RPMI8226 (cell line): ENCODE measurements around the gene KIF3B.
"Not testable (repeated sequence)": the region's sequence is repeated elsewhere in the genome, so short reads cannot be mapped to it uniquely, and the experiment has no call there.

Experiments used
- DNase-seq: peaks from one replicate; pipeline ENCODE4 v3.0.0-alpha.2; 2015

Gene KIF3B

DNA sequence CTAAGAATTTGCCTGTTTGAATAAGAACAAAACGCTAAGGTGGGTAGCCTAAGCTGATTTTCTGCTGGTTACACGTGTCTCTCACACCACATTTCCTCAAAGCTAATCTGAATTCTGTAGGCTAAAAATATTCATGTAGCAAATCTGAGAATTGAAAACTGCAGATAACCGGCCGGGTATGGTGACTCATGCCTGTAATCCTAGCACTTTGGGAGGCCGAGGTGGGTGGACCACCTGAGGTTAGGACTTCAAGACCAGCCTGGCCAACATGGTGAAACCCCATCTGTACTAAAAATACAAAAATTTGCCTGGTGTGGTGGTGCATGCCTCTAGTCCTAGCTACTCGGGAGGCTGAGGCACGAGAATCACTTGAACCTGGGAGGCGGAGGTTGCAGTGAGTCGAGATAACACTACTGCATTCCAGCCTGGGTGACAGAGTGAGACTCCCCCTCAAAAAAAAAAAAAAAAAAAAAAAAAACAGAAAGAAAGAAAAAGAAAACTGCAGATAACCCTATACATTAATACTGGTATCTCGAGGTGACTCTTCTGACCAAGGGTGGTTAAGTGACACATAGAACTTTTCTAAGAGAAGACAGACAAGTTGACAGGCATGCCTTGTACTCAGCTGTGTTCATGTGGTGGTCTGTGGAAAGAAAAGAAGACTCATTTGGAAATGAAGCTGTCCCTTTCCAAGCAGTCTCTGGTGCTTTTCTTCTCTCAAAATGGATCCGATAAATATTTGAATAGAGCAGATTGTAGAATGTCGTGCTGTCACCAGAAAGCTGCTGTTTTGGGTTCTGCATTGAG lies 55.9 kb downstream of the KIF3B start:
- DNase-seq, result no peak

DNA sequence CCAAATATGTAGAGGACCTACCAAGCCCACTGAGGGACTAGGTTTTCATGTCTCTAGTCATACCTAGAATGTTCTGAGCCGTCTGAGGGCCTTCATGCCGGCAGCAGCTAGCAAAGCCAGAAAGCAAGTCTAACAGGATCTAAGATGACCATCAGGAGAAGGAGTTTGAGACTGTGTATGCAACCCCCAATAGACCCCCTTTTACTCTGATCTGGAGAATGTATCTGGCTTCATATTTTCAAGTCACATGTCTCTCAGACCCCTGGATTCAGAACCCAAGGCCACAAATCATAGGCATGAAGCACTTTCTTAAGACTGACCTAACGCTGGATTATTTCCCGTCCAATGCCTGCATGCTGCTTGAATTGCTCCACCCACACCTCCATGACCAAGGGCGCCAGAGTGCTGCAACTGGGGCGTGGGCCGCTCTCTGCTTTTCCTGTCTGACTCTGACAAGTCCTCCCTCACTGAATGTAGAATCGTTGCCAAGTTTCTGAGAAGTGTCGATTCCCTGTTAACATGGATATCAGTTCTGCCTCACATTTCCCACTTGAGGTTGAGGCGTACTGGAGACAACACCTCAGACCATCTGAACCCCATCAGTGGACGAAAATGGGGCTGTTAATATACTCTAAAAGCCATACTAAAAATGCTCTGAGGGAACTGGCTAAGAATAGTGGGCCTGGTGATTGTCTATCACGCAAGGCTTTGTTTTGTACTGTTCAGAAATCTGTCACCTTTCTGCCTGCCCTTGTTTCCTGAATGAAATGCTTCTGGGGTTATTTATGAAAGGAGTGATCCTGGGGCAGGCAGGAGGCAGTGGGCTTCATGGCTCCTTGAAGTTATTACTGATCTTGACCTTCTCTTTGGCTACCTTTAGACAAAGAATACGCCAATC lies 56.8 kb downstream of the KIF3B start:
- DNase-seq, result no peak

DNA sequence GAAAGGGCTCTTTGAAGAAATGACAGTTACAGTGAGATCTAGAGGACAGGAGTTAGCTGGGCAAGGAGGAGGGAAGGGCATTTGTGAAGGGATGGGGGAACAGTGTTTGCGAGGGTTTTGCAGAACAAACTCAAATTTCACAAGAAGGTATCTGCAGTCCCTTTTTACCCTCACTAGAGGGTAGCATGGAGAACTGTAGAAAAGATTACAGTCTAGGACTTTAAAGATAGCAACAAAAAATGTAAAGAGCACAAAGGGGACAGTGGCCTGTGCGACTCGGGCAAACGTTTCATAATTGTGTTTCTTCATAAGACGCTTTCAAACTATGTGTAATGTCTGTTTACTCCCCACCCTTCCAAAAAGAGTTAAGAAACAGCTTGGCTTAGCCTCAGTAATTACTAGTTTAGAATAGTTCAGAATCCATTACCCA lies 59.5 kb downstream of the KIF3B start:
- DNase-seq, result peak; percentile 31

DNA sequence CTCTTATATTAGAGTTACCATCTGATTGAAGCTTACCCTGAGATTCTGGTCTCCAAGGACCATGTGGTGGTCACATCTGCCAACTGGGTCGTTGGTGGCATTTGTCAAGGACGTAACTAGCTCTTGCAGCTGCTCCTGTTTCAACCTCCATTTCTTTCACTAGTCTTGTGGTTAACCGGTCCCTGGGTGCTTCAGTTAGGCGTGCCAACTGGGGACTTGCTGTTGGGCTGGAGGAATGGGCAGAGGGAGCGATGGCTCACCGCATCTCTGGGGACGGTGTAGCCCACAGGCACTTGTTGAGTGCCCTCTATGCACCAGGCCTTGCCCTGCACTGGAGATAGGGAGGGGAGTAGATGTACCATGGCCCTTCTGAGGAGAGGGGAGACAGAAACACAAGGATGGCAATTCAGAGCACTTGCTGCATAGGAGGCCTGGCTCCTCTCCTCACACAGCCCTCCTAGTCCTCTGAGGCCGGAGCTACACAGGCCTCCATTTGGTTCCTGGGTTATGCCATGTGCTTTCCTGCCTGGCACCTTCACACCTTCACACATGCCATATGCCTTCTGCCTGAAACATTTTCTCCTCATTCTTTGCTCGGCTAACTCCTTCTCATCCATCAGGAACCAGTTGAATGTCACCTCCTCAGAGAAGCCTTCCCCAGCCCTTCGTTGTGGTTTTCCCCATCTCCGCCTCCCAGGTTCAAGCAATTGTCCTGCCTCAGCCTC lies 60.6 kb downstream of the KIF3B start:
- no peak for DNase-seq

DNA sequence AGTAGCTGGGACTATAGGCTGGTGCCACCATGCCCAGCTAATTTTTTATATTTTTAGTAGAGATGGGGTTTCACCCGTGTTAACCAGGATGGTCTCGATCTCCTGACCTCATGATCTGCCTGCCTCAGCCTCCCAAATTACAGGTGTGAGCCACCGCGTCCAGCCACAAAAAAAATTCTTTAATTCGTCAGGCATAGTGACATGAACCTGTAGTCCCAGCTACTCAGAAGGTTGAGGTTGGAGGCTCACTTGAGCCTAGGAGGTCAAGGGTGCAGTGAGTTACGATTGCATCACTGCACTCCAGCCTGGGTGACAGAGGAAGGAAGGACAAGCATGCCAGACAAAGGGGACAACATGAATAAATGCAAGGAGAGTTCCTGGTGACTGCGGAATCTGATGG lies 61.2 kb downstream of the KIF3B start:
- DNase-seq, result no peak

DNA sequence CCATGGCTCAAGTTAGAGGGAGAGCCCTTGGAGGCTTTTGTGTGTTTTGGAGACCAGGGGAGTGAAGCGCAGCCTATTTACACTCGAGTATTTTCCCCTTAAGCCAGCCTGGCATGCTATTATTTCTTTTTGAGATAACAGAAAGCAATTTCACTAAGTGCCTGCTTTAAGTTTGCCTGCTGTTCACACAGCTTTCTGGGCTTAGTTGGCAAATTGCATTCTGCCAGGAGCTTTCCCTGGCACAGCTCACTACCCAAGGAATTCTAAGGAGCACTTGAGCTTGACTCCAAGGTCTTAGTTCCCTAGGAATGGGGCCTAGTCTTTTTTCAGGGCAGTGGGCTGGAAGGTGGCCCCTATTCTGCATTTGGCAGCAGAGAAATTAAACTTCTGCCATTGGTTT lies 61.7 kb downstream of the KIF3B start:
- DNase-seq, result no peak

DNA sequence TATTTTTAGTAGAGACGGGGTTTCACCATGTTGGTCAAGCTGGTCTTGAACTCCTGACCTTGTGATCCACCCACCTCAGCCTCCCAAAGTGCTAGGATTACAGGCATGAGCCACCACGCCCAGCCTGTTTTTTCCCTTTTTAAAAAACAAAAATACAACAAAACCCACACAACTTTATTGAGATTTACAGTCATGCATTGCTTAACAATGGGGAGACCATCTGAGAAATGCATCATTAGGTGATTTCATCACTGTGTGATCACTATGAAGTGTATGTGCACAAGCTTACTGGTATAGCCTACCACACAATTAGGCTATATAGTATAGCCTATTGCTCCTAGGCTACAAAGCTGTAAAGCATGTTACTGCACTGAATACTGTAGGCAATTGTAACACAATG lies 63.6 kb downstream of the KIF3B start:
- not testable (repeated sequence) for DNase-seq

DNA sequence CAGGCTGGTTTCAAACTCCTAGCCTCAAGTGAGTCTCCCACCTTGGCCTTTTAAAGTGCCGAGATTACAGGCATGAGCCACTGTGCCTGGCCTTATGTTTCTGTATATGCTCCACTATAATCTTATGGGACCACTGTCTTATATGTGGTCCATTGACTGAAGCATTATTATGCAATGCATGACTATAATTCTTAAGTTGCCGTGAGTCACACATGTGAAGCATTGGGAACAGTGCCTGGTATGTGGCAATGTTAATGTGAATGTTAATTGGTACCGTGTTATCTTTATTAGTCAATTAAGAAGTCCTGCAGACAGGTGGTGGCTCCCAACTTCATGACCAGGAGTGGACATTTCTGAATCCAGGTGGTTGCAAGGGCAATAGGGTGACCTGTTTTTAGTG lies 66.0 kb downstream of the KIF3B start:
- DNase-seq, result no peak

DNA sequence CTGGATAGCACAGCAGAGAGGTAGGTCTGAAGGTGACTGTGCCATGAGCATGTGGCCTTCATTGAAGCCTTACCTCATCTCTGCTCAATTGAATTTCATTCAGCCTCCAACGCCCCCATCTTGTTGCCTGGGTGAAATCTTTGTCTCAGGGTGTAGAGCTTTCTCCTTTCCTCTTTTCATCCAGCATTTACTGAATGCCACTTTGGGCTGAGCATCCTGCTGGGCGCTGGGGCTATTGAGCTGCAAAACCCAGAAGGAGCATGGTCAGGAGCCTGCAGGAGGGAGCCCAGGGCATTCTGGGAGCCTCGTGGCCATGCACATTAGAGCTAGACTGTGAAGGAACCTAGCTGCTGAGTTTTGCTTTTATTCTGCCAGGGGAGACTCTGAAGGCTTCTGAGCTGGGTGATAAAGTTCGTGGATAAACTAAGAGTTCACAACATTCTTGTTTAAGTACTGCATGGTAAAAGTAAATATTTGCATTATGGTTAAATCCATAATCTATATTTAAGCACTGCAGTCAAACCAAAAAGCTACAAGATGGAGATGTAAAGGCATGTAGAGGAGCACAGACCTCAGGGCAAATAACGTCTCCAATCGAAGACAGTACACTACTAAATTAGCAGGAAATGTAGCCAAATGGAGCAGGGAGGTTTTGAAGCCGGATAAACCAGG lies 67.5 kb downstream of the KIF3B start:
- DNase-seq, result peak; percentile 13

DNA sequence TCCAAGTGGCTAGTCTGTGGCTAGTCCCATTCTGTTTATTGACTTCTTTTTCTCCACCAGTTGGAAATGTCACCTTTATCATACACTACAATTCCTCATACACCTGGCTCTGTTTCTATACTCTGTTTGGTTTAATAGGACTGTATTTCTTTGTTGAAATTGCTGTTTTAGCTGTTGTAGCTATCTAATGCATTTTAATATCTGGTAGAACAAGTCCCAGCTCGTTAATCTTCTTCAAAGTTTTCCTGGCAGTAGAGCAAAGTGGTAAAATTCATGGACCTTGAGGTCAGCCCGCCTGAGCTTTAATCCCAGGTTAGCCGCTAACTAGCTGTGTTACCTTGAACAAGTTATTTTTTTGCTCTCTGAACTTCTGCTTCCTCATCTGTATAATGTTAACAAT lies 70.8 kb downstream of the KIF3B start:
- DNase-seq, result no peak

DNA sequence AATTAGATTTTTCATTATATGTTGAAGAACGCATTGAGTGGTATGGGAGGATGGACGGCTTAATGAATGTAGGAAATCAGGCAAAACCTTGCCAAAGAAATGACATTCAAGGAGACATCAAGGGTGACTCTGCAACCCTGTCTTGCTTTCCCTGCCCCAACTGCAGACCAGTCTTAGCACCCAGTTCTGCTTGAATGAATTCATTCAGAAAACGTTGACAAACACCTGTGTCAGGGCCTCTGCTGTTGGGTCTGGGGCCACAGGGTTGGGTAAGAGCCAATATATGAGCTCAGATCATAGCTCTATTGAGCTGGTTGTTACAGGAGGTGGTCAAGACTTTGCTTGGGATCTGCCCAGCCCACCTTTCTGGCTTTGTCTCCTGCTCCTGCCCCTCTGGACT lies 73.0 kb downstream of the KIF3B start:
- no peak for DNase-seq

DNA sequence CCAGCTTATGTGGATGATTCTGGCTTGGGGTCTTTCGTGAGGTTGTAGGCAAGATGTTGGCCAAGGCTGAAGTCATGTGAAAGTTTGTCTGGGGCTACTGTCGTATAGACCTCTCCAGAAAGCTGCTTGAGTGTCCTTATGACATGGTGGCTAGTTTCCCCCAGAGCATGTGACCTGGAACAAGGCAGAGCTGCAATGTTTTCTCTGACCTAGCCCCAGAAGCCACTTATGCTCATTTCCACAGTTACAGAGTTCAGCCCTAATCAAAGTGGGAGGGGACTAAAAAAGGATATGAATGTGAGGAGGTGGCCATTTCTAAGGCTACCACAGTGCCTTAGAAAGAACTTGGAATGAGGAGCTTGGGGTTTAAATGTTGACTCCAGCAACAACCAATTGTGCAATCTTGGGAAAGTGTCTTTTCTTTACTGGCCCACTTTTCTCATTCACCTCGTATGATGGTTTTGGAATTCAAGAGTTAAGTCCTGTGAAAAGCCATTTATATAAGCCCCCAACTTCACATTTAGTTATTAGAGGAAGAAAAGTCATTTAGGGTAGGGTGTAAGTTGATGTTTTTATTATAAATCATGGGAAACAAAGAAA lies 74.8 kb downstream of the KIF3B start:
- no peak for DNase-seq

DNA sequence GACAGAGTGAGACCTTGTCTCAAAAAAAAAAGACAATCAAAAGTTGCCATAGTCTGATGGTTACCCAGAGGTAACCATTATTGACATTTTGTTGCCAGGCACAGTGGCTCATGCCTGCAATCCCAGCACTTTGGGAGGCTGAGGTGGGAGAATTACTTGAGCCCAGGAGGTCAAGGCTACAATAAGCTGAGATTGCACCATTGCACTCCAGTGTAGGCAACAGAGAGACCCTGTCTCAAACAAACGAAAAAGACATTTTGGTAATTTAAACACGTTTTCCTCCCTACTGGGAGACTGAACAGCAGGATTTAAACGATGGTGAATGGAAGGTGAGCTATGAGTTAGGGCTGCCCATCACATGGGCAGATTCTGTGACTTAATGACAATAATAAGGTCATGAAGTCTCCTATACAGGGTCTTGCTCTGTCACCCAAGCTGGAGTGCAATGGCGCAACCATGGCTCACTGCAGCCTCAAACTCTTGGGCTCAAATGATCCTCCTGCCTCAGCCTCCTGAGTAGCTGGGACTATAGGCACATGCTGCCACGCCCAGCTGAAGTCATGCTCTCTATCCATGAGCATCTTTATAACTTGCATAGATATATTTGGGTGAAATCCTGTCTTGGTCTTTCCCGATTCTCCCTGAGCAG lies 76.5 kb downstream of the KIF3B start:
- no peak for DNase-seq

DNA sequence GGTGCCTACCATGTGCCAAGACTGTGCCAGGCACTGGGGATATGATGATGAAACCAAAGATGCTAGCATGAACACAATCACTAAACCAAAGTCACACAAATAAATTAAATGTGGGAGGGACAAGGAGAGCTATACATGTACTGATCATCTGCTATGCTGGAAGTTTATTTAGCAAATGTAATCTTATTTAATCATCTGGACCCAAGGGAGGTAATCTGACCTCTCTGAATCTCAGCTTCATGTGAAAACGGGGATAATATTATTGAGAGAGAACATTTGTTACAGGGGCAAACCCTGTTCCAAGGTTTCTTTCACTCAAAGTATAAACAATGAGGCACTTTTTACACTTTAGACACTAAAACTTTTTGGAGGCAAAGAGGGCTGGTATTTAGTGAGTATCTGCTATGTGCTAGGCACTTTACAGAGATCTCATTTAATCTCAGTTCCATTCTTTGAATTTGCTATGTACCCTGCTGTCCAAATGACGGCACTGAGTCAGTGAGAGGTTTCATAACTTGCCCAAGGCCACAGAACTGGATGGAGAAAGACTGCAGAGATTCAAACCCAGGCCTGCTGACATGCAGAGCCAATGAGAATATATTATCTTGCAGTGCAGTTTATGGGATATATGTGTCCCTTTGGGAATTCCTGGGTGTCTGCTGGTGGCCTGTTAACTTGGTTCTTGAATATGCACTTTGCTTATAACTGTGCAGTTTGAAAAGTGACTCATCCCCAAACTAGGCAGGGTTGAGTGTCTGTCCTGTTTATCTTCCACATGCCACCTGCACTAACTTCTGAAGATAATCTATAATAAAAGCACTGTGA lies 77.4 kb downstream of the KIF3B start:
- no peak for DNase-seq

DNA sequence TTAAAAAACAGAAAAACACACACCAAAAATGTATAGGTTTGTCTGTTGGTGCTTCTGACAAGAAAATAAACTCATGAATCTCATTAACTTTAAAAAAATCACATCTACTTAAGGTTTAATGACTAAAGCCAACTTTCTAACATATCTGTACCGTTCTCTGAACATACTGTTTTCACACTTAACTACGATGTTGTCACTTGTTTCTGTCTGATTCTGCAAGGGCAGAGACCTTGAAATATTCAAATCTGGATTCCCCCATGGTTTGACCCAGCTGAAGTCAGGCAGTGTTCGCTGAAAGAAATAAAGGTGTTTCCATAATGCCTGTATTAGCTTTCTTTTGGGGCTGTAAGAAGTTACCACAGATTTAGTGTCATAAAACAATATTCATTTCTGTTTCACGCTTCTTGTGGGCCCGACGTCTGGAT lies 78.0 kb downstream of the KIF3B start:
- DNase-seq, result no peak

DNA sequence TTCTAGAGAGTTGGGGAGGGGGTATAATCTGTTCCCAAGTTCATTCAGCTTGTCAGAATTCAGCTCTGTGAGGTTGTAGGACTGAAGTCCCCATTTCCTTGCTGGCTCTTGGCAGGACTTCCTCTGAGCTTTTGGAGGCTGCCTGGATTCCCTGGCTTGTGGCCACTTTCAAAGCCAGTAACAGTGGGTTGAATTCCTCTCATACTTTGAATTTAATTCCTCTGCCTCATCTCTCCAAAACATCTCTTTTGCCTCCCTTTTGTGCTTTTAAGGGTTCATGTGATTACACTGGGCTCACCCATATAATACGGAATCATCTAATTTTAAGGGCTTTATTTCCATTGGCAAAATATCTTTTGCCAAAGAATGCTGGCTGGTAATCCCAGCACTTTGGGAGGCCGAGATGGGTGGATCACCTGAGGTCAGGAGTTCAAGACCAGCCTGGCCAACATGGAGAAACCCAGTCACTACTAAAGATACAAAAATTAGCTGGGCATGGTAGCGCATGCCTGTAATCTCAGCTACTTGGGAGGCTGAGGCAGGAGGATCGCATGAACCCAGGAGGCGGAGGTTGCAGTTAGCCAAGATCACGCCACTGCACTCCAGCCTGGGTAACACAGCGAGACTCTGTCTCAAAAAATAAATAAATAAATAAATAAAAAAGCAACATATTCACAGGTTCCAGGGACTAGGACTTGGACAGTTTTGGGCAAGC lies 78.6 kb downstream of the KIF3B start:
- DNase-seq, result not testable (repeated sequence)

DNA sequence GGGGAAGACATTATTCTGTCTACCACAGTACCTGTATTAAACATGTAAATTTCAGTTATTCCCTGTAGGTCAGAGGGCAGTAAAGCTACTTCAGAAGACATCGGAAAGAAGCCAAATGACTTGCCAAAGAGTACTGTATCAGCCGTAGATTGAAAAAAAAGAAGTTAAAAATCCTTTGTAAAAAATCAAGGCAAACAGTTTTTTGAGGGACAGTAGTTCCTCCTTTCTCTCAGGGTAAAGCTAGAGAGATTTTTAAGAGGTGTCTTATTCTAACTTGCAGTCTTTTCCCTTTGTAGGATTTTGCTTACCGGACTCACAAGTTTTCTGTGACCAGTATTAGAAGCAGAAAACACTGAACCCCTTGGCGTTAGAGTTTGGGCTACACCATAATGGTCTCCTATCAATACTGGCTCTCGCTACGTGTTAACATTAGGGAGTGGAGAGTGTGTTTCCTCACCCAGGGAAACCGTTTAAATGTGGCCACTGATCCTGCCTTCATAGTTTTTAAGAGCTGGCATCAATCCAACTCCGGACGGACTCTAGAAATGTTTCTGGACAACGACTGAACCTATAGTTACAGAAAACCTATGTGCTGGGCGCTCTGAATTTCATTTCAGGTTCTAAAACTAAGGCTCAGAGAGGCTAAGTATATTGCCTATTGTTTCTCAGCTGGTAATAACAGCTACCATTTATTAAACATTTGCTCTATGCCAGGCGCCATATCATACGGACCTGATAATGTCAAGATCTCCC lies 79.3 kb downstream of the KIF3B start:
- DNase-seq, result no peak

DNA sequence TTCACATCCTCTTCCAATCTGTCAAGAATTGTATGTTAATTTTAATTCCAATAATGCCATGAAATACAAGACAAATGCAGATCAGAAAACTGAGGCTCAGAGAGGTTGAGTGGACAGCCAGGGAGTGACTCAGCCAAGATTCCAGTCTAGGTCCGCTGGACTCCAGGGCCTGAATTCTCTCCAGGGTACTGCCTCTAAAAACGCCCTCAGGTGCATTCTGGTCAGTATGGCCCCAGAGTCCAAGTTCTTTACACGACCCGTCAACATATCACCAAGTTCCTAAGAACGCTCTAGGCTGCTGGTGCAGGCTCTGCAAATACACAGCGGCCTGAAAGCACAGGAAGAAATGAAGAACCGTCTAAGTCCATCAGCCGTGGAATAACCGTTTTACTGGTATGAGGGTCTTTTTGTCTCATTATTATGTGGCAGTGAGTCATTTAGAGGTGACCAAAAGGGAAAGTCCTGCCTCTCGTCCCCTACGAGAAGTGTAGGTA lies 80.0 kb downstream of the KIF3B start:
- DNase-seq, result peak; percentile 40
